BJ (cell line): ENCODE results near the gene NGFR. TPM values are rescaled to one million over a fixed set of nuclear protein-coding genes. Genes with fewer than 3 reads are reported as not detected.

Source experiments
- CTCF ChIA-PET: fragments of 350-600 bp; formaldehyde crosslinking; extraction: SDS; loops from one replicate; lab custom pipeline; 2021; ENCODE audit warnings: antibody characterized with exemption, inconsistent platforms; lab: Yijun Ruan, JAX
- POLR2A ChIA-PET: fragments of 300-600 bp; sonication (Branson Sonifier 250); formaldehyde crosslinking; extraction: SDS; loops from one replicate; lab custom pipeline; 2021; ENCODE audit warnings: antibody characterized with exemption; lab: Charles Lee
- DNase-seq: peaks from one replicate; pipeline ENCODE4 v3.0.0-alpha.2; 2011; ENCODE audit warnings: low read depth
- H3K27me3 ChIP-seq: 2 replicates; pipeline ENCODE4 v1.6.0; 2011; ENCODE audit warnings: low read length; ENCODE audit not compliant: control insufficient read depth, insufficient read depth
- H3K36me3 ChIP-seq: 2 replicates; pipeline ENCODE4 v1.5.1; 2011; ENCODE audit warnings: low read length; ENCODE audit not compliant: control insufficient read depth, insufficient read depth
- H3K4me3 ChIP-seq: 2 replicates; pipeline ENCODE4 v1.5.1; 2011; ENCODE audit warnings: low read depth, mild to moderate bottlenecking, control low read depth, low read length
- CTCF ChIP-seq: IDR thresholded peaks from 2 replicates; pipeline ENCODE4 v1.5.1; 2011; ENCODE audit warnings: low read depth, mild to moderate bottlenecking, control low read depth, inconsistent platforms, low read length, moderate library complexity; ENCODE audit not compliant: insufficient read depth
- polyA plus RNA-seq: library from polyadenylated mRNA; depleted of rRNA; stranded (reverse); fragments of >200 nt; gene quantifications from 2 replicates; pipeline ENCODE4 v1.2.3, GENCODE V29; 2011

The NGFR gene
- polyA plus RNA-seq, 1 experiment, result 0.10 TPM

GRCh38 chr17:49520386-49521087, 25.4 kb downstream of the NGFR start:
- no peak for DNase-seq
- Histone ChIP-seq H3K27me3 (peaks cover 21% of the 10 kb centered on the region), H3K4me3 (no peak overlapping the region), H3K36me3 (no peaks in the 10 kb centered on the region)
- CTCF ChIA-PET, result interaction anchor here (0.6 to 1.8 kb wide), 4 partner anchors 12 to 432 kb away, joined by 3 to 8 read pairs (median 4); no protein-coding TSS in a partner anchor
- POLR2A ChIA-PET, result no interaction called here
- no peak for TF ChIP-seq CTCF

GRCh38 chr17:49521088-49521450, 26.0 kb downstream of the NGFR start:
- no peak for DNase-seq

GRCh38 chr17:49521471-49522356, 26.6 kb downstream of the NGFR start:
- no peak for DNase-seq
- H3K36me3 ChIP-seq, result no peaks in the 10 kb centered on the region
- peaks cover 24% of the 10 kb centered on the region for H3K27me3 ChIP-seq
- ChIA-PET CTCF (interaction anchor here (1.0 to 1.8 kb wide), 4 partner anchors 14 to 48 kb away, joined by 3 to 9 read pairs (median 6); no protein-coding TSS in a partner anchor), POLR2A (no interaction called here)
- no peak for TF ChIP-seq CTCF
- no peak overlapping the region for H3K4me3 ChIP-seq

More at GRCh38 chr17:49521088-49521450, 26.0 kb downstream of the NGFR start:
- CTCF ChIA-PET, result interaction anchor here (1.2 to 1.8 kb wide), 4 partner anchors 13 to 432 kb away, joined by 3 to 9 read pairs (median 6); no protein-coding TSS in a partner anchor
- TF ChIP-seq CTCF, result no peak
- Histone ChIP-seq H3K4me3 (no peak overlapping the region), H3K27me3 (peaks cover 21% of the 10 kb centered on the region), H3K36me3 (no peaks in the 10 kb centered on the region)
- POLR2A ChIA-PET, result no interaction called here

- no peak for TF ChIP-seq CTCF
- peaks cover 24% of the 10 kb centered on the region for H3K27me3 ChIP-seq
- POLR2A ChIA-PET, result no interaction called here
- H3K4me3 ChIP-seq, result no peak overlapping the region
- CTCF ChIA-PET, result interaction anchor here (1.0 to 1.3 kb wide), 3 partner anchors 26 to 48 kb away, joined by 3 to 9 read pairs (median 5); no protein-coding TSS in a partner anchor
- no peaks in the 10 kb centered on the region for H3K36me3 ChIP-seq
- DNase-seq, result no peak
Measured at GRCh38 chr17:49522357-49522890, 27.3 kb downstream of the NGFR start.
